Thyroid gland (tissue), 4 donors: ENCODE results near the gene ADAP1.

Source experiments
- CTCF ChIP-seq, 6 experiments: fragments of 200-600 bp in 3 of 6; fragments of 450-650 bp in 3 of 6; sonication (generic) in 3 of 6; IDR thresholded peaks; one replicate each; pipeline ENCODE4 v1.5.1; 2016 to 2019; ENCODE audit warnings: antibody characterized with exemption in 6 of 6, mild to moderate bottlenecking in 2 of 6, inconsistent platforms in 1 of 6, moderate library complexity in 1 of 6
- POLR2A ChIP-seq, 2 donors: fragments of 450-650 bp; IDR thresholded peaks; one replicate each; pipeline ENCODE4 v1.6.1; 2017; ENCODE audit warnings: antibody characterized with exemption in 2 of 2, mild to moderate bottlenecking in 2 of 2, moderate library complexity in 1 of 2

- TF ChIP-seq CTCF (IDR thresholded peaks at IDR 0.05) (no peak), POLR2A (IDR thresholded peaks at IDR 0.05) (no peak)
Observed at GRCh38 chr7:888081-889024, 66.1 kb downstream of the ADAP1 start.
